CD14-positive monocyte (primary cell): ENCODE data around the gene TANC1. TPM values are rescaled to one million over a fixed set of nuclear protein-coding genes. Genes with fewer than 3 reads are reported as not detected.

Experiments
- DNase-seq, 3 donors: peaks; one replicate each; pipeline ENCODE4 v3.0.0-alpha.2; 2011 to 2022
- H2AFZ ChIP-seq: 2 replicates; pipeline ENCODE4 v1.6.0; 2012; ENCODE audit warnings: mild to moderate bottlenecking, low read depth, low read length, inconsistent platforms; ENCODE audit not compliant: insufficient read depth, poor library complexity, severe bottlenecking
- H3K27ac ChIP-seq, 2 donors: 1 replicate in 1 of 2; 2 replicates in 1 of 2; pipeline ENCODE4 v1.5.1; 2012 to 2013; ENCODE audit warnings: low read length in 2 of 2, control low read depth in 1 of 2, inconsistent platforms in 1 of 2, low read depth in 1 of 2, mild to moderate bottlenecking in 1 of 2
- H3K27me3 ChIP-seq, 2 donors: one replicate each; pipeline versions ENCODE4 v1.6.0 to v1.6.1; 2011 to 2013; ENCODE audit warnings: low read length in 2 of 2; ENCODE audit not compliant: control insufficient read depth in 2 of 2, insufficient read depth in 2 of 2
- H3K36me3 ChIP-seq, 2 donors: replicated peaks in 1 of 2; 1 replicate in 1 of 2; 2 replicates in 1 of 2; pipeline versions ENCODE4 v1.5.1 to v1.6.1; 2012 to 2013; ENCODE audit warnings: low read length in 2 of 2, control low read depth in 1 of 2, inconsistent platforms in 1 of 2, mild to moderate bottlenecking in 1 of 2; ENCODE audit not compliant: insufficient read depth in 2 of 2, control insufficient read depth in 1 of 2
- H3K4me1 ChIP-seq, 2 donors: 1 replicate in 1 of 2; 2 replicates in 1 of 2; pipeline versions ENCODE4 v1.5.1 to v1.6.1; 2012 to 2013; ENCODE audit warnings: low read length in 2 of 2, control low read depth in 1 of 2, inconsistent platforms in 1 of 2, mild to moderate bottlenecking in 1 of 2, moderate library complexity in 1 of 2; ENCODE audit not compliant: insufficient read depth in 2 of 2, control insufficient read depth in 1 of 2
- H3K4me2 ChIP-seq: replicated peaks from 2 replicates; pipeline ENCODE3; 2012; ENCODE audit warnings: low read length, moderate library complexity, mild to moderate bottlenecking; ENCODE audit not compliant: poor library complexity, severe bottlenecking; ENCODE audit errors: extremely low read depth
- H3K4me3 ChIP-seq, 3 experiments: fragments of 200-600 bp in 1 of 3; sonication (generic) in 1 of 3; replicated peaks in 1 of 3; 1 replicate in 2 of 3; 2 replicates in 1 of 3; pipeline ENCODE4 v1.5.1; 2011 to 2013; ENCODE audit warnings: low read length in 3 of 3, mild to moderate bottlenecking in 3 of 3, control low read depth in 2 of 3, low read depth in 2 of 3, inconsistent platforms in 1 of 3, moderate library complexity in 1 of 3
- H3K79me2 ChIP-seq: 2 replicates; pipeline ENCODE4 v1.6.0; 2012; ENCODE audit warnings: mild to moderate bottlenecking, control low read depth, inconsistent platforms, low read length, moderate library complexity; ENCODE audit not compliant: insufficient read depth
- H3K9ac ChIP-seq: 2 replicates; pipeline ENCODE4 v1.6.0; 2017; ENCODE audit warnings: low read length, mild to moderate bottlenecking; ENCODE audit not compliant: insufficient read depth, poor library complexity, severe bottlenecking
- H3K9me3 ChIP-seq, 2 donors: replicated peaks in 1 of 2; 1 replicate in 1 of 2; 2 replicates in 1 of 2; pipeline versions ENCODE4 v1.5.1 to v1.6.1; 2012 to 2013; ENCODE audit warnings: low read length in 2 of 2, control low read depth in 1 of 2; ENCODE audit not compliant: control insufficient read depth in 1 of 2, insufficient read depth in 1 of 2
- H4K20me1 ChIP-seq: 2 replicates; pipeline ENCODE4 v1.6.0; 2012; ENCODE audit warnings: mild to moderate bottlenecking, low read length, control low read depth, moderate library complexity; ENCODE audit not compliant: insufficient read depth
- H3K27ac Mint-ChIP-seq, 7 donors: one replicate each; pipeline ENCODE4 v1.8.0; 2020; ENCODE audit warnings: mild to moderate bottlenecking in 7 of 7, mixed read lengths in 7 of 7, moderate library complexity in 6 of 7, inconsistent platforms in 2 of 7
- H3K27me3 Mint-ChIP-seq, 3 donors: one replicate each; pipeline ENCODE4 v1.8.0; 2021 to 2022; ENCODE audit warnings: low read depth in 3 of 3, mild to moderate bottlenecking in 3 of 3, mixed read lengths in 3 of 3, moderate library complexity in 3 of 3, inconsistent platforms in 1 of 3
- H3K36me3 Mint-ChIP-seq, 2 donors: one replicate each; pipeline ENCODE4 v1.8.0; 2020; ENCODE audit warnings: mixed read lengths in 2 of 2, inconsistent platforms in 1 of 2, mild to moderate bottlenecking in 1 of 2
- H3K4me1 Mint-ChIP-seq: one replicate; pipeline ENCODE4 v1.8.0; 2020; ENCODE audit warnings: mild to moderate bottlenecking, mixed read lengths
- H3K4me3 Mint-ChIP-seq, 2 donors: one replicate each; pipeline ENCODE4 v1.8.0; 2020; ENCODE audit warnings: mild to moderate bottlenecking in 2 of 2, mixed read lengths in 2 of 2, moderate library complexity in 1 of 2
- H3K9me3 Mint-ChIP-seq, 7 donors: one replicate each; pipeline ENCODE4 v1.8.0; 2020 to 2022; ENCODE audit warnings: mixed read lengths in 7 of 7, mild to moderate bottlenecking in 6 of 7, moderate library complexity in 6 of 7, inconsistent platforms in 2 of 7
- WGBS: methylation state at CpG from one replicate; pipeline ENCODE4 v1.1.5; 2013; ENCODE audit warnings: missing lambda C conversion rate; ENCODE audit not compliant: insufficient coverage; 5-methylcytosine and 5-hydroxymethylcytosine counted together
- intact Hi-C, 2 donors: fragments of 100-400 bp; cut with micrococcal nuclease; formaldehyde crosslinking; loops; one replicate each; pipeline versions ENCODE4 v1.15.0 to v1.15.1; 2023
- polyA plus RNA-seq, 3 donors: library from polyadenylated mRNA; depleted of rRNA in 1 of 3; unstranded in 2 of 3; stranded (reverse) in 1 of 3; fragments of 300-500 nt in 2 of 3; fragments of >200 nt in 1 of 3; fragmentation: Illumina TruSeq in 2 of 3; gene quantifications; 1 replicate in 2 of 3; 2 replicates in 1 of 3; pipeline ENCODE4 v1.2.3, GENCODE V29; 2012 to 2021
- TF ChIP-seq, protein P1 (sequence below): fragments of 200-600 bp; IDR thresholded peaks from one replicate; pipeline ENCODE4 v1.8.0; 2022; ENCODE audit warnings: antibody characterized with exemption, mild to moderate bottlenecking

TANC1 gene
- polyA plus RNA-seq, 3 donors = 0.04 TPM; not detected in 2

DNA sequence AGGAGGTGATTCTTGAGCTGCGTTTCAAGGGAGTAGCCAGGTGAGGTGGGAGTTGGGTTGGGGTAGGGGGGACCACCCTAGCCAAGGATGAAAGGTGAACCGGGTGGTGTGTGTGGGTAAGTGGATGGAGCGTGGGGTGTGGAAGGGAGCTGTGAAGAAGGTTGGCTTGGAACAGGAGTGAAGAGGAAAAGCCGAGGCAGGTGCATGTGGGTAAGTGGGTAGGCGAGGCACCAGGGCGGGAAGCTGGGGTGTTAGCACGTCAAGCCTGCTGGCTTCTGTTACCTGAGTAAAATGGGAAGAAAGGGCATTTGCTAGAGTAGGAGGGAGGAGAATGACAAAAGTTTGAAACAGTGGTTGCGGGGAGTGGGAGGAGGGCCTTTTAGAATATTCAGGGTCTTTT lies 31.6 kb downstream of the TANC1 start:
- Mint-ChIP-seq H3K27ac (no peak overlapping the region), H3K4me1 (peaks cover 2% of the 10 kb centered on the region), H3K36me3 (no peaks in the 10 kb centered on the region), H3K4me3 (no peak overlapping the region), H3K27me3 (peaks cover 0 to 1% (median 0%) of the 10 kb centered on the region in 3 donors), H3K9me3 (peaks cover 5 to 10% (median 6%) of the 10 kb centered on the region in 7 donors)
- Histone ChIP-seq H2AFZ (no peak overlapping the region), H3K4me2 (no peak overlapping the region), H3K27me3 (no peaks in the 10 kb centered on the region), H4K20me1 (no peaks in the 10 kb centered on the region), H3K9ac (no peak overlapping the region), H3K4me1 (peaks cover 7 to 9% of the 10 kb centered on the region in 2 donors), H3K79me2 (no peaks in the 10 kb centered on the region), H3K4me3 (no peak overlapping the region), H3K36me3 (no peaks in the 10 kb centered on the region), H3K27ac (no peak overlapping the region), H3K9me3 (peaks cover 0 to 5% of the 10 kb centered on the region in 2 donors)
- no peak for DNase-seq
- TF ChIP-seq, protein P1, sequence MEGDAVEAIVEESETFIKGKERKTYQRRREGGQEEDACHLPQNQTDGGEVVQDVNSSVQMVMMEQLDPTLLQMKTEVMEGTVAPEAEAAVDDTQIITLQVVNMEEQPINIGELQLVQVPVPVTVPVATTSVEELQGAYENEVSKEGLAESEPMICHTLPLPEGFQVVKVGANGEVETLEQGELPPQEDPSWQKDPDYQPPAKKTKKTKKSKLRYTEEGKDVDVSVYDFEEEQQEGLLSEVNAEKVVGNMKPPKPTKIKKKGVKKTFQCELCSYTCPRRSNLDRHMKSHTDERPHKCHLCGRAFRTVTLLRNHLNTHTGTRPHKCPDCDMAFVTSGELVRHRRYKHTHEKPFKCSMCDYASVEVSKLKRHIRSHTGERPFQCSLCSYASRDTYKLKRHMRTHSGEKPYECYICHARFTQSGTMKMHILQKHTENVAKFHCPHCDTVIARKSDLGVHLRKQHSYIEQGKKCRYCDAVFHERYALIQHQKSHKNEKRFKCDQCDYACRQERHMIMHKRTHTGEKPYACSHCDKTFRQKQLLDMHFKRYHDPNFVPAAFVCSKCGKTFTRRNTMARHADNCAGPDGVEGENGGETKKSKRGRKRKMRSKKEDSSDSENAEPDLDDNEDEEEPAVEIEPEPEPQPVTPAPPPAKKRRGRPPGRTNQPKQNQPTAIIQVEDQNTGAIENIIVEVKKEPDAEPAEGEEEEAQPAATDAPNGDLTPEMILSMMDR = no peak
- WGBS = 99% methylated on average over 7 of the region's 8 CpGs
- intact Hi-C loops = no loop called here

DNA sequence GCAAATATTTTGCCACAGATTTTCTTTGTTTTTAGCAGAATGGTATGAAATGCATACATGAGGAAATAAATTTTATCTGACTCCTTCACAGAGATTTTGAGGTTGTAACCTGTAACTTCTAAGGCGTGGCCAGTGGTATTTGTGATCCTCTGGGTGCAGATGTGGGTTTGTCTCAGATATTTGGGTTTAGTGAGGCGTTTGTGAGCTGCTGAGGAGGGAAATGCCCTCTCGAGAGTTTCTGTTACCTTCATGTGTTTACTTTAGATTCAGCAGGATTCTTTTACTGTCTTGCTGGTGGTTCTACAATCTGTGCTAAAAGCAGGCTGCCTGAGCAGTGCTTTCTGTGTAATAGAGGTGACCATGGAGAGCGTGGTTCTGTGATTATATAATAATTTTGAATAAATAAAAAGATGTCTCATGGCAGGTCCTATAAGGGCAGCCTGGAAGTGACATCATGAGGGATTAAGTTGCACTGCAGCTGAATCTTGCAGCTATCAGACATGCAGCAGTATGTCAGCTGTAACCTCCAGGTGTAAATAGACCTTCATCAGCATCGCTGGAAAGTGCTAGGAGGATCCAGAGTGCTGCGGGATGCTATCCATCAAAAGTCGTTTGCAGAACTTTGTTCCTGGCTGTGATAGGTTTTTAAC lies 34.1 kb downstream of the TANC1 start:
- intact Hi-C loops = no loop called here
- Histone ChIP-seq H3K27me3 (no peaks in the 10 kb centered on the region), H3K9ac (no peak overlapping the region), H3K4me1 (peaks cover 7 to 9% of the 10 kb centered on the region in 2 donors), H2AFZ (no peak overlapping the region), H4K20me1 (no peaks in the 10 kb centered on the region), H3K4me2 (no peak overlapping the region), H3K36me3 (no peaks in the 10 kb centered on the region), H3K79me2 (no peaks in the 10 kb centered on the region), H3K4me3 (no peak overlapping the region), H3K27ac (no peak overlapping the region), H3K9me3 (peaks cover 0 to 9% of the 10 kb centered on the region in 2 donors)
- 89% methylated on average over 4 of the region's 7 CpGs for WGBS
- H3K4me1 Mint-ChIP-seq = peaks cover 2% of the 10 kb centered on the region
- TF ChIP-seq, protein P1 = no peak
- H3K4me3 Mint-ChIP-seq = no peak overlapping the region
- H3K27ac Mint-ChIP-seq = no peak overlapping the region
- H3K27me3 Mint-ChIP-seq = peaks cover 0 to 1% (median 0%) of the 10 kb centered on the region in 3 donors
- H3K9me3 Mint-ChIP-seq = peaks cover 5 to 19% (median 8%) of the 10 kb centered on the region in 7 donors
- H3K36me3 Mint-ChIP-seq = no peaks in the 10 kb centered on the region
- DNase-seq = no peak
